Astrocyte of the spinal cord (primary cell): ENCODE data around the gene CCDC170.

Experiments used
- DNase-seq: peaks from one replicate; pipeline ENCODE4 v3.0.0; 2011; ENCODE audit warnings: low read depth, low spot score
- H3K4me3 ChIP-seq: 2 replicates; pipeline ENCODE4 v1.5.1; 2011; ENCODE audit warnings: low read depth, mild to moderate bottlenecking, low read length, moderate library complexity
- in situ Hi-C: cut with HindIII; loops from 2 replicates; pipeline ENCODE4 v1.10.0; 2017; ENCODE audit warnings: low sequenced_read_pairs
- TF ChIP-seq, protein P1 (sequence below): IDR thresholded peaks from 2 replicates; pipeline ENCODE4 v1.5.1; 2012; ENCODE audit warnings: low read depth, mild to moderate bottlenecking, low read length, inconsistent platforms

Gene CCDC170

DNA sequence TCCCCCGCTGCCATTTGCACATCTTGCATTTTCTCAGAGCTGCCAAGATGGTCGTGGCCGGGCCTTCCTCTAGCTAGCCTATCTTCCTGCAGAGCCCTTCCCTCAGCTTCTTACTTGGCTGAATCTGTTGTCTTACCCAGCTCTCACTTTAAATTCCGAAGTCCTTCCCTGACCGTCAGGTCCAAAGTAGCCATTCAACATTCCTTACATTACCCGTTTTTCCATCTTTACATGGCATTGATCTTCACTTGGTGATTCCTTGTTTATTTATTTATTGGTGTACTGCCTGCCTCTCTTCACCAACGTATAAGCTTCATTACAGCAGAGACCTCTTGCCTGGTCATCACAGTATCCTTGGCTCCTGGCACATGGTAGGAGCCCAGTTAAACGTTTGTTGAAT lies 176.3 kb downstream of the CCDC170 start:
- no peak overlapping the region for H3K4me3 ChIP-seq
- in situ Hi-C loops: no loop called here
- DNase-seq: no peak
- TF ChIP-seq, protein P1, sequence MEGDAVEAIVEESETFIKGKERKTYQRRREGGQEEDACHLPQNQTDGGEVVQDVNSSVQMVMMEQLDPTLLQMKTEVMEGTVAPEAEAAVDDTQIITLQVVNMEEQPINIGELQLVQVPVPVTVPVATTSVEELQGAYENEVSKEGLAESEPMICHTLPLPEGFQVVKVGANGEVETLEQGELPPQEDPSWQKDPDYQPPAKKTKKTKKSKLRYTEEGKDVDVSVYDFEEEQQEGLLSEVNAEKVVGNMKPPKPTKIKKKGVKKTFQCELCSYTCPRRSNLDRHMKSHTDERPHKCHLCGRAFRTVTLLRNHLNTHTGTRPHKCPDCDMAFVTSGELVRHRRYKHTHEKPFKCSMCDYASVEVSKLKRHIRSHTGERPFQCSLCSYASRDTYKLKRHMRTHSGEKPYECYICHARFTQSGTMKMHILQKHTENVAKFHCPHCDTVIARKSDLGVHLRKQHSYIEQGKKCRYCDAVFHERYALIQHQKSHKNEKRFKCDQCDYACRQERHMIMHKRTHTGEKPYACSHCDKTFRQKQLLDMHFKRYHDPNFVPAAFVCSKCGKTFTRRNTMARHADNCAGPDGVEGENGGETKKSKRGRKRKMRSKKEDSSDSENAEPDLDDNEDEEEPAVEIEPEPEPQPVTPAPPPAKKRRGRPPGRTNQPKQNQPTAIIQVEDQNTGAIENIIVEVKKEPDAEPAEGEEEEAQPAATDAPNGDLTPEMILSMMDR: no peak
